ENCODE measurements around the gene OXLD1. TPM values are rescaled to one million over a fixed set of nuclear protein-coding genes. Genes with fewer than 3 reads are reported as not detected.

Gene OXLD1
- total and polyA plus RNA-seq, 4 donors: 8.9 to 77.7 (median 48.2) TPM

DNA sequence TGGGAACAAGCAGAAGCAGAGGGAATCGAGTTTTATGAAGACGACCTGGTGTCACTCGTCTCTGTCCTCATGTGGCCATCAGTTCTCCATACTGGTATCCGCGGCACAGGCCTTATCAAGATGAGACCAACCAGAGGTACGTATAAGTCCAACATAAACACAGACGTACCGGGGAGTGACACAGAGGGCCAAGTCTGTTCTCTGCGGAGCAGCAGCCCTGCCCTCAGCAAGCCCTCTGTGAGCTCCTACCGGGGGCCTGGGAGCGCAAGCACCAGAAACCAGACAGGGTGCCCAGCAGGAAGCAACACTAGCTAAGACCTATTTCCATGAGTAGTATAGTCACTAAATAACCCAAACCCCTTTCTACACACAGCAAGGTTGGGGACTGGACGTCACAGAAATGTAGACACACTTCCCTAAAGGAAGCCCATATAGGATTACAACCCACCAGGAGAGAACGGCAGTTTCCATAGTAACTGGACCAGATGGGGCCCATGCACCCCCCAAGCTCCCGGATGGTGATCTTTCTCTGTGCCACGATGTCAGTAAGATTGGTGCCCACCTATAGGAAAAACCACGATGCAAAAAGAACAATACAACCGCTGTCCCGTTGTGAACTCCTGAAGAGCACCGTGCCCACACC lies 16.3 kb upstream of the OXLD1 start:
- TF ChIP-seq CTCF (IDR thresholded peaks at IDR 0.05; ENCODE audit: control extremely low read depth, extremely low read depth): no peak
- ATAC-seq (ENCODE audit: insufficient read depth, low FRiP score) (no peak), DNase-seq (no peak)
- Histone ChIP-seq H3K4me3 (peak overlapping the region; percentile 91), H3K9ac (ENCODE audit: insufficient read depth in 1 of 2, low read length in 2 of 2) (peak overlapping the region; percentile 57 to 81), H3K27me3 (ENCODE audit: control insufficient read depth in 3 of 3, insufficient read depth in 3 of 3, low read length in 2 of 3) (no peaks in the 10 kb centered on the region), H3K9me3 (ENCODE audit: control insufficient read depth in 4 of 4, insufficient read depth in 3 of 4, low read length in 3 of 4) (no peaks in the 10 kb centered on the region), H3K27ac (ENCODE audit: low read depth in 1 of 2, low read length in 1 of 2) (no peak overlapping the region), H3K36me3 (ENCODE audit: control insufficient read depth in 4 of 4, insufficient read depth in 4 of 4, low read length in 4 of 4) (peaks cover 0 to 25% (median 4%) of the 10 kb centered on the region in 4 donors), H3K4me1 (ENCODE audit: control insufficient read depth in 5 of 5, insufficient read depth in 5 of 5, low read length in 5 of 5) (peaks cover 0 to 24% (median 5%) of the 10 kb centered on the region in 5 donors)
- WGBS, 2 donors: 39 to 43% methylated on average over 19 of the region's 19 CpGs

GRCh38 chr17:81681672-81682071 lies 15.3 kb upstream of the OXLD1 start:
- peaks cover 0 to 15% (median 4%) of the 10 kb centered on the region in 4 donors for H3K36me3 ChIP-seq (ENCODE audit: control insufficient read depth in 4 of 4, insufficient read depth in 4 of 4, low read length in 4 of 4)
- WGBS, 2 donors: 83 to 88% methylated on average over 17 of the region's 17 CpGs
- no peak overlapping the region for H3K27ac ChIP-seq (ENCODE audit: low read depth in 1 of 2, low read length in 1 of 2)
- ATAC-seq (ENCODE audit: insufficient read depth, low FRiP score) (no peak), DNase-seq (no peak)
- no peak overlapping the region for H3K9ac ChIP-seq (ENCODE audit: insufficient read depth in 1 of 2, low read length in 2 of 2)
- no peaks in the 10 kb centered on the region for H3K27me3 ChIP-seq (ENCODE audit: control insufficient read depth in 3 of 3, insufficient read depth in 3 of 3, low read length in 2 of 3)
- TF ChIP-seq CTCF (IDR thresholded peaks at IDR 0.05; ENCODE audit: control extremely low read depth, extremely low read depth): no peak
- H3K4me3 ChIP-seq: no peak overlapping the region
- no peaks in the 10 kb centered on the region for H3K9me3 ChIP-seq (ENCODE audit: control insufficient read depth in 4 of 4, insufficient read depth in 3 of 4, low read length in 3 of 4)
- H3K4me1 ChIP-seq (ENCODE audit: control insufficient read depth in 5 of 5, insufficient read depth in 5 of 5, low read length in 5 of 5): peaks cover 0 to 24% (median 5%) of the 10 kb centered on the region in 5 donors

GRCh38 chr17:81680150-81680549 lies 13.7 kb upstream of the OXLD1 start:
- Histone ChIP-seq H3K9me3 (ENCODE audit: control insufficient read depth in 4 of 4, insufficient read depth in 3 of 4, low read length in 3 of 4) (no peaks in the 10 kb centered on the region), H3K27me3 (ENCODE audit: control insufficient read depth in 3 of 3, insufficient read depth in 3 of 3, low read length in 2 of 3) (no peaks in the 10 kb centered on the region), H3K4me1 (ENCODE audit: control insufficient read depth in 5 of 5, insufficient read depth in 5 of 5, low read length in 5 of 5) (peaks cover 0 to 20% (median 5%) of the 10 kb centered on the region in 5 donors), H3K27ac (ENCODE audit: low read depth in 1 of 2, low read length in 1 of 2) (no peak overlapping the region), H3K9ac (ENCODE audit: insufficient read depth in 1 of 2, low read length in 2 of 2) (no peak overlapping the region), H3K36me3 (ENCODE audit: control insufficient read depth in 4 of 4, insufficient read depth in 4 of 4, low read length in 4 of 4) (peaks cover 0 to 11% (median 0%) of the 10 kb centered on the region in 4 donors), H3K4me3 (no peak overlapping the region)
- TF ChIP-seq CTCF (IDR thresholded peaks at IDR 0.05; ENCODE audit: control extremely low read depth, extremely low read depth): no peak
- no peak for DNase-seq
- WGBS, 2 donors: 91 to 93% methylated on average over 11 of the region's 11 CpGs
- ATAC-seq (ENCODE audit: insufficient read depth, low FRiP score): no peak

Data from lung (tissue), 12 donors.